Measurements from ENCODE around the gene ETNPPL.
"Not testable (repeated sequence)": the region's sequence is repeated elsewhere in the genome, so short reads cannot be mapped to it uniquely, and the experiment has no call there.

ETNPPL gene

GRCh38 chr4:108751321-108751720 lies 11.5 kb downstream of the ETNPPL start:
- no peak for DNase-seq

DNA sequence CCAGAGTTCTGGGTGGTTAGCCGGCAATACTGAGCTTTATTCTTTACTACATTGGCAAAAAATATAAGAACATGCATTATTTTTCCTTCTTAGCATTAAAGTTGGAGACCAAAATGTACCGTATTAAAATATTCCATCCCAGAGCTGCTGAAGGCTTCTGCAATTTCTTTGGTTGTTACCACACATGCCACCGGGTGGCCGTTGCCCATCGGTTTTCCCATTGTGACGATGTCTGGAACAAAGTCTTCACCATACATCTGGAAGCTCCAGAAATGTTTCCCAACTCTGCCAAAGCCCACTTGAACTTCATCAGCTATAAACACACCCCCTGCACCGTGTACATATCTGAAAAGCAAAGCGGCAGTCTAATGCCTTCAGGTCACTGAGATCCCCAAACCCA lies 13.7 kb downstream of the ETNPPL start:
- DNase-seq, result no peak

GRCh38 chr4:108746511-108746910 lies 16.3 kb downstream of the ETNPPL start:
- DNase-seq, result no peak

DNA sequence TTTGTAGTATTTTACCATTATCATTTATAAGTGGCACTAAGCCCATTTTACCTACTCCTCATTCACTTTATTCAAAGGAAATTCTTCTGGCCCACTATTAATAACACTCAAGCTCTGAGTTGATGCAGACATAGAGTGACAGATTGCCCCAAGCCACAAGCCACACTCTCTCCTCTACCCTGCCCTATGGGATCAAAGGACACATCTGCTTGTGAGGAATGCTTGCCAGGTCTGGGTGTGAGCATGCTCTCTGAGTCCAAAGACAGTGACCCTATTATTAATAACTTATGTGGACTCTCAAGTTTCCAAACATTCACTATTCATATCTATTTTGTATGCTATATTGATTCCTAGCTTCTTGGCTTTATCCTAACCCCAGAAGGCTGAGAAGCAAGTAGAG lies 18.5 kb downstream of the ETNPPL start:
- no peak for DNase-seq

GRCh38 chr4:108742451-108743420 lies 20.1 kb downstream of the ETNPPL start:
- DNase-seq, result no peak

GRCh38 chr4:108738003-108738706 lies 24.7 kb downstream of the ETNPPL start:
- DNase-seq, result no peak

- no peak for DNase-seq
These were observed 31.8 kb downstream of the ETNPPL start for GRCh38 chr4:108731006-108731405.

DNA sequence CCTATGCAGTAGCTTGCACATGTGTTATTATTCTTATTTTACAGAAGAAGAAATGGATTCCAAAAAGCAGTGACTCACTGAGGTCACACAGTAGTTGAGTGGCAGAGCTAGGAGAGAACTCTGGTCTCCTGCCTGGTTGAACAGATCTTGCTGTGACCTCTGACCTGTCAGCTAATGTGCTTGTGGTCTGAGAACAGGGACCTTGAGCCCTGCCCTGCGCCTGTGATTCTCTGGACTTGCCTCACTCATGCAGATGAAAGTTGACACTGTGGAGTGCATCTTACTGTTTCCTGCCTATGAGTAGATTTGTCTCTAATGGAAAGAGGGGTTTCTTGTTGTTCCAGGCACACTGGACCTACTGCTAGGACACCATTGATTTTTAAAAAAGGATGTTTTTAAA lies 32.3 kb downstream of the ETNPPL start:
- no peak for DNase-seq

DNA sequence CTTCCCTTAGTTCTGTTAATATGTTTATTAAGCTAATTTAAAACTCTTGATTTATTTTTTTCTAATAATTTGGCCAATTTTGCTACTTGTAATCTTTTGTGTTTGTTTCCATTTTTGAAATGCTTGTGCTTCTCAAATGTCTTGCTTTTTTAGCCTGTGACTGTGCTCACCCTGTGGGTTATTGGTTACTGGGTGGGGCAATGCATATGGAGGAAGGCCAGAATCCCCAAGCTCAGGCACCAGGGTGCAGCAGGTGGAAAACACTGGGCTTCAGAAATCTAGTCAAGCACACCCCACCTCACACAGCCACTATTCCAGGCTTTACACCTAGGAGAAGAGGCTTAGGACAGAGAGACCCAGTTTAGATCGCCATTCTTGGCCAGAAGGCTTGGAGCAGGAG lies 33.1 kb downstream of the ETNPPL start:
- DNase-seq, result no peak

- DNase-seq, result no peak
These were observed 37.4 kb downstream of the ETNPPL start for GRCh38 chr4:108725457-108725856.

DNA sequence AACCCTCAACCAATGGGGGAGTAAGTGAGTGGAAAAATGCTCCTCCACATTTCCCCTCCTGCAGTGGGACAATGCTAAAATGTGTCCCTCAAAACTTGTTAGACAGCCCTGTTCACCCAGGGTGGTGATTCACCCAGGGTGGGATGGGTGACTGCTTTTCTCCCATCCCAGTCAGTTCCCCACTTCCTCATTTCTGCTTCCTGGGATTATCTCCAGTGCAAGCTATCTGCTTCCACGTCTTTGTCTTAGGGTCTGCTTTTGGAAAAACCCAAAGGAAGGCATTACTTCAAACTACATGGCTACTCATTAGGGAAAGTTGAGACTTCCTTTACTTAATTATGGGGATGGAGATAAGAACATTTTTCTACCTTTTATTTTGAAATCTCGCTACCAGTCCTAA lies 45.5 kb downstream of the ETNPPL start:
- no peak for DNase-seq

- DNase-seq, result no peak
These were observed 46.5 kb downstream of the ETNPPL start for GRCh38 chr4:108716340-108716739.

DNA sequence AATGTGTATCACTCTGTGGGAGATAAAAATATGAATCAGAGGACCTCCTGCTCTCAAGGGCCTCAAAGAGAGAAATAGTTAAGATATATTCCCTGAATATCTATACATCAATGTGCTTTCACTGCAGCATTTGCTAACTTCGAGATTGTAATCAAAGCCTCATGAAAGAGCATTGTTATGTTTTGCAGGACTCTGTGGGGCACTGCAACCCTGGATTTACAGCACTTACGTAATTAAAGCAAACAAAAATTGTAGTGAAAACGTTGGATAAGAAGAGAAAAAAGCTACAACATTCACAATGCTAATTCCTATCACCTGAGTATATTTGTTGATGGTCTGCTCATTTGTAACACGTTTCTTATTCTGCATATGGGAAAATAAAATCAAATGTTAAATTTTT lies 48.0 kb downstream of the ETNPPL start:
- DNase-seq, result no peak

GRCh38 chr4:108710578-108710977 lies 52.3 kb downstream of the ETNPPL start:
- DNase-seq, result not testable (repeated sequence)

GRCh38 chr4:108709722-108710121 lies 53.1 kb downstream of the ETNPPL start:
- DNase-seq, result no peak

DNA sequence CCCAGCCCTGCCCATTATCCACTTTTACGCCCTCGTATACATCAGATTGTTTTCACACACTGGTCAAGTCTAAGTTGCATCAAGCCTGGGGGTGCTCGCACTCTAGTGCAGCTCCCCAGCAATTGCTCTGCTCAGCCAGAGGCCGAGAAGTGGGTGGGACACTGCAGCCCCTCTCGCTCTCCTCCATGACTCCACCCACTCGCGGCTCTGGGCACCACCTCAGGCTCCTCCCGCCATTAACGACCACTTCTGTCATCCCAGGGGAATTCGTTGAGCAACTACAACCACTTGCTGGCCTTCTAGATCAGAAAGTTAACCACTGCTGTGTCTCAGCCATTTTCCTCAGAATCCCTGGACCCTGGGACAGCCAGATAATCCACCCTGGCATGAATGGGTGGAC lies 53.6 kb downstream of the ETNPPL start:
- no peak for DNase-seq

DNA sequence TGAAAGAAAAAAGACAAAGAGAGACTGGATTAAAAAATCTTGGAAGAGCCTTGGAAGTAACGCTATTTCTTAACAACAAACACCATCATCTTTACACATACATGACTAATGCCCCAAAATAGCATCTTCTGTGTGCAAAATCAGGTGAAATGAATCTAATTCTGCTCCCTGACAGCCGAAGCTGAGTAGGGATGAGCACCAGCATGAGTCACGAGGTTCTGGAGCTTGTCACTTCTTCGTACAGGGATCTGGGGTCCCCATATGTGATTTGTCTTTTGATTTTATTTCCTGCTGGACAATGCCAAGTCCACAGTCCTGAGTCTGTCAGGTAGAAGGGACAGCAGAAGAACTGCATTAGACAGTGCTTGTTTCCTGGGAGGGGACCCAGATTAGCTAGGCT lies 56.6 kb downstream of the ETNPPL start:
- DNase-seq, result no peak

- no peak for DNase-seq
These were observed 58.9 kb downstream of the ETNPPL start for GRCh38 chr4:108703966-108704365.

GRCh38 chr4:108703370-108703769 lies 59.5 kb downstream of the ETNPPL start:
- no peak for DNase-seq

GRCh38 chr4:108702960-108703359 lies 59.9 kb downstream of the ETNPPL start:
- no peak for DNase-seq

- DNase-seq, result no peak
These were observed 62.6 kb downstream of the ETNPPL start for GRCh38 chr4:108700081-108700757.

DNA sequence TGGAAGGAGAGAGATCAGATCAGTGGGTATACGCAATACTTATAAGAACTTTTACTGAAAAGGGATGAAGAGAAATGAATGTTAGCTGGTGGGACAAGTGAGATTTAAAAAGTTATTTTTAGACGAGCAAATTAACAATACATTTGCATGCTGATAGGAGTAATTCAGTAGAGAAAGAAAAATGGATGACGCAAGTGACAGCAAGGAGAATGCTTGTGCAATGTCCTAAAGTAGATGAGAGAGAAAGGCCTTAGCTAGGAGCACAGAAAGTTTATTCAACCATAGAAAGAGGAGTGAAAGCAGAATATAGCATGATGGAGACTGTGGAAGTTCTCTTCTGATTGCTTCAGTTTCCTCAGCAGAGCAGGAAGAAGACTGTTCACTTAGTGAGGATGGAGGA lies 66.7 kb downstream of the ETNPPL start:
- no peak for DNase-seq

DNA sequence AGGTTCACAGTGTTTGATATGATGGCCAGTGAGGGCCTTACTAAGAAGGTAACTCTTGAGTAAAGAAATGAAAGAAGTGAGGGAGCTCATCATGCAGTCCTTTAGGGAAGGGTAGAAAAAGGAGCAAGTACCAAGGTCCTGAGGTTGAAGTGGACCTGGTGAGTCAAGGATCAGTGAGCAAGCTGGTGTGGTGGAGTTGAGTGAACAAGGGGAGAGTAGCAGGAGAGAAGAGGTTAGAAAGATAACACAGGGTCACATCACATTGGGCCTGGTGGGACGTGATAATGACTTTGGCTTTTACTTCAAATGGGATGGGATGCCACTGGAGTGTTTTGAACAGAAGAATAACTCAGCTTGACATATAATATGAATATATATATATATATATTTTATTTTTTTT lies 67.8 kb downstream of the ETNPPL start:
- no peak for DNase-seq

DNA sequence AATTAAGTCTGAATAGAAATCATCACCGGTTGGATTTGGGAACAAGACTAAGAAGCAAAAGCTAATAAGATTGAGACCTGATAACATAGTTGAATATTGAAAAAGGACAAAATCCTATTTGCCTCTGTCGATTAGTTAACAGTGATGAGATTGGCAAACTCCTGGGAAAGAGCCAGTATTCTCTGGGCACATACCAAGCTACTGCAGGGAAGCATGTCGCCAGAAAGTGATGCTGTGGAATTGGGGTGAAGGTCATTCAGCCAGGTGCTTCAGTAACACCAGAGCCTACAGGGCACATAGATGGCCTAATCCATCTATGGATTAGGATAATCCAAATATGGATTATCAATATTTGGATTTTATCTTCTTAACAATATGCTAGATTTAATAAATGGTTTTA lies 68.4 kb downstream of the ETNPPL start:
- no peak for DNase-seq
